Chondrocyte (in vitro differentiated cells): ENCODE data around the gene PRELID1. TPM values are rescaled to one million over a fixed set of nuclear protein-coding genes. Genes with fewer than 3 reads are reported as not detected.

Source experiments
- DNase-seq: peaks from one replicate; pipeline ENCODE4 v3.0.0; 2021; ENCODE audit warnings: mixed read lengths, low spot score
- H3K27ac Mint-ChIP-seq: one replicate; pipeline ENCODE4 v1.8.0; 2021; ENCODE audit warnings: mild to moderate bottlenecking, moderate library complexity, mixed read lengths; ENCODE audit not compliant: unreplicated experiment
- H3K27me3 Mint-ChIP-seq: 2 replicates; pipeline ENCODE4 v1.8.0; 2021; ENCODE audit warnings: low read depth, mixed read lengths
- H3K36me3 Mint-ChIP-seq: 2 replicates; pipeline ENCODE4 v1.8.0; 2021; ENCODE audit warnings: low read depth, mixed read lengths
- H3K4me1 Mint-ChIP-seq: 2 replicates; pipeline ENCODE4 v1.8.0; 2021; ENCODE audit warnings: low read depth, mild to moderate bottlenecking, mixed read lengths
- H3K4me3 Mint-ChIP-seq: one replicate; pipeline ENCODE4 v1.8.0; 2021; ENCODE audit warnings: mild to moderate bottlenecking, moderate library complexity, mixed read lengths; ENCODE audit not compliant: unreplicated experiment
- H3K9me3 Mint-ChIP-seq: 2 replicates; pipeline ENCODE4 v1.8.0; 2021; ENCODE audit warnings: low read depth, mixed read lengths
- CTCF ChIP-seq: fragments of 200-600 bp; sonication (generic); IDR thresholded peaks from 2 replicates; pipeline ENCODE4 v1.5.0; 2021; ENCODE audit warnings: antibody characterized with exemption, mild to moderate bottlenecking, moderate library complexity
- total RNA-seq: library from RNA; stranded (reverse); gene quantifications from 3 replicates; pipeline ENCODE4 v1.2.1, GENCODE V29; 2021

Gene PRELID1
- total RNA-seq, 1 donor from 2014 or later: 109 TPM

GRCh38 chr5:177307544-177308363, 4.2 kb downstream of the PRELID1 start:
- no peak for DNase-seq
- no peaks in the 10 kb centered on the region for H3K27me3 Mint-ChIP-seq
- H3K27ac Mint-ChIP-seq: no peak overlapping the region
- H3K4me3 Mint-ChIP-seq: no peak overlapping the region
- peaks cover 46% of the 10 kb centered on the region for H3K4me1 Mint-ChIP-seq
- peaks cover 7% of the 10 kb centered on the region for H3K36me3 Mint-ChIP-seq
- H3K9me3 Mint-ChIP-seq: no peaks in the 10 kb centered on the region
- no peak for TF ChIP-seq CTCF

DNA sequence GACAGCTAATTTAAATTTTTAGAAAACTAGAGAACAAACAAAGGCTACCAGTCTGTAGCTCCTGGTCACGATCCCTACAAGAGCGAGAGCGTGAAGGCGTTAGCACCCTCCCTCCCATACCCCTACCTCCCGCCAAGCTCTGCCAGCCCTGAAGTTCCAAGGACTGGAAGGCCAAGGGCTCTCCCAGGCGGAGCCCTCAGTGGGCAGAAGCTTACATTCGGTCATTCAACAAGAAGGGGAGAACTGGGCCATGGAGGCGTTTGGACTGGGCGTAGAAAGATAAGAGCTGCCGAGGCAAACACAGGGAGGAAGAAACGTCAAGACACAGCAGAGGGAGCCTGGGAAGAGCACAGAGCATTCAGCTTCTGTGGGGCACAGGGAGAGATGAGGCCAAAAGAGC, 5.1 kb downstream of the PRELID1 start:
- H3K4me1 Mint-ChIP-seq: peaks cover 49% of the 10 kb centered on the region
- no peak for TF ChIP-seq CTCF
- DNase-seq: no peak
- H3K36me3 Mint-ChIP-seq: peaks cover 7% of the 10 kb centered on the region
- peak overlapping the region; percentile 8 for H3K27ac Mint-ChIP-seq
- no peak overlapping the region for H3K4me3 Mint-ChIP-seq
- no peaks in the 10 kb centered on the region for H3K9me3 Mint-ChIP-seq
- H3K27me3 Mint-ChIP-seq: no peaks in the 10 kb centered on the region

DNA sequence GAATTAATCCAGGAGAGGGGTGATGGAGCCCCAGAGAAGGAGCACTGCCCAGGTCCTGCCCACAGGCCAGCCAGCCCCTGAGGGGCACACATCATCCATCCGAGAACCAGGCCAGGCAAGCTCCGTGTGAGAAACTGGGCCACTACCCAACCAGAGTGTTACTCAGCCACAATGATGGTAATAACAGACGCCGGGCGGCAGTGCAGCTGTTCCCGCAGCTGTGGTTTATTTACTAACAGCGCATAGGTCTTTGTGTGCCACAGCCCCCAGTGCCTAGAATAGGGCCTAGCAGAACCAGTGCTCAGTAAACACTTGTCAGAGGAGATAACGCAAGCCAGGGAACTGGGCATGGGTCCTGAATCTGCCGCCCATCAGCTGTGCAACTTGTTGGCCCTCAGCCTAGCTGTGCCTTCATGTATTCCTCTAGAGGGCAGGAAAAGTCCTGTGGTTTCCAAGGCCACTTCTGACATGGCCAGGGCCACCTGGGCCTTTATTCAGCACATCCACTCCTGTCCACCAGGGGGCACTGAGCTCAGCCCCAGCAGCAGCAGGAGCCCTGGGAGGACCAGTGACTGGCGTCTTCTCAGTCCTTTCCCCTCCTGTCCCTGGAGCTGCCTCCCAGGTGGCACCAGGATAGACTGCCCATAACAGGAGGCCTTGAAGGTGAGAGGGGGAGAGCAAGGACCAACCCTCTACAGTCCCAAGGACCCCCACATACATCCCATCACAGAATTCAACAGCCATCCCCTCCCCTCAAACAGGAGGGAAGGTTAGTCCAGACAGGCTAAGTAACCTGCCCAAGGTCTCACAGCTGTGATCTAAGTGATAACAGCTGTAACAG, 6.0 kb downstream of the PRELID1 start:
- H3K36me3 Mint-ChIP-seq: peaks cover 7% of the 10 kb centered on the region
- H3K9me3 Mint-ChIP-seq: no peaks in the 10 kb centered on the region
- TF ChIP-seq CTCF: peak; percentile 87
- no peaks in the 10 kb centered on the region for H3K27me3 Mint-ChIP-seq
- DNase-seq: no peak
- peak overlapping the region; percentile 25 for H3K4me3 Mint-ChIP-seq
- peaks cover 42% of the 10 kb centered on the region for H3K4me1 Mint-ChIP-seq
- peak overlapping the region; percentile 57 for H3K27ac Mint-ChIP-seq

DNA sequence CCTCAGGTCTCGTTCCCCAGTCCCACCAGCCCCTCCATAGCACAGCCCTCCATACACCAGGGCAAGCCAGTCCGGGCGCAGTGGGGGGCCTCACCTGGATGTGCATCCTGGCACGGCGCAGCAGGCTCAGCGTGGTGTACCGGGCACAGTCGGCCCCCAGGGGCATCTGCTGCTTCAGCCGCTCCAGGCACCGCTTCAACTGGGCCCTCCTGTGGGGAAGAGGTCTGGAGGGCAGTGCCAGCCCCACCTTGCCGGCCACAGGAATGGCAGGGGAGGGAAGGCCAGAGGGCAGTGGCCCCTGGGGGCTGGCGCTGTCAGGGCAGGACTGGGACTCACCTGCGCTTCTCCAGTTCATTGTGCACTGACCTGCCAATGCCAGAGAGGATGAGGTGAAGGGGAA, 6.7 kb downstream of the PRELID1 start:
- no peaks in the 10 kb centered on the region for H3K27me3 Mint-ChIP-seq
- peaks cover 5% of the 10 kb centered on the region for H3K36me3 Mint-ChIP-seq

More for the DNA sequence above, 6.7 kb downstream of the PRELID1 start:
- Mint-ChIP-seq H3K4me1 (peaks cover 34% of the 10 kb centered on the region), H3K27ac (no peak overlapping the region), H3K4me3 (peak overlapping the region; percentile 71), H3K9me3 (no peaks in the 10 kb centered on the region)
- peak; percentile 88 for DNase-seq
- TF ChIP-seq CTCF: no peak
